Right ventricle myocardium superior (tissue), 1 donor: ENCODE data around the gene SCN11A. TPM values are rescaled to one million over a fixed set of nuclear protein-coding genes. Genes with fewer than 3 reads are reported as not detected.
A peak's percentile ranks its signal among the peaks of the same experiment; 100 is the strongest.

Experiments used
- ATAC-seq: fragments of 200-7000 bp; cut with Tn5 transposase; one replicate; pipeline ENCODE4 v1.9.1; 2020; ENCODE audit warnings: mild to moderate bottlenecking; ENCODE audit not compliant: poor library complexity
- DNase-seq: peaks from one replicate; pipeline ENCODE4 v3.0.0-alpha.2; 2020
- intact Hi-C: fragments of 100-400 bp; cut with DNase I; formaldehyde crosslinking; loops from one replicate; pipeline ENCODE4 v1.11.2; 2022
- long read RNA-seq: library from polyadenylated mRNA; unstranded; transcript quantifications from one replicate; pipeline ENCODE4 v2.0.0, GENCODE V29; 2021
- total RNA-seq: library from RNA; stranded (reverse); fragmentation: NEBNext Ultra II Directional; extraction: Animal tissue kit (Norgen Biotek cat#: 25700); gene quantifications from one replicate; pipeline ENCODE4 v1.2.1, GENCODE V29; 2021
- donor health status: DM: no; HTN: yes; CAD: no; lungs with severe emphysema.

The SCN11A gene
- 0.05 TPM for total RNA-seq
- long read RNA-seq, result 0 reads

- ATAC-seq, result peak; percentile 99
- peak; percentile 96 for DNase-seq
- intact Hi-C loops, result no loop called here
These were observed at the start of gene SCN11A, which contains the start of gene WDR48 for GRCh38 chr3:39051649-39052561. Gene SCN11A (minus strand): TSS chr3:39051944. CDS start chr3:38950362, 101,582 bp downstream. Gene WDR48 (plus strand): TSS chr3:39052016. CDS start chr3:39052026, 10 bp downstream.

- intact Hi-C loops, result no loop called here
- ATAC-seq (peak; percentile 53), DNase-seq (no peak)
These were observed 49.4 kb upstream of the SCN11A start for GRCh38 chr3:39101022-39101689.

- DNase-seq (no peak), ATAC-seq (no peak)
- intact Hi-C loops, result no loop called here
These were observed 48.7 kb upstream of the SCN11A start for GRCh38 chr3:39100500-39100886.

GRCh38 chr3:39099738-39100499 is 48.2 kb upstream of the SCN11A start:
- DNase-seq (no peak), ATAC-seq (no peak)
- intact Hi-C loops, result no loop called here

GRCh38 chr3:39099242-39099641 is 47.5 kb upstream of the SCN11A start:
- no peak for DNase-seq
- intact Hi-C loops, result no loop called here
- no peak for ATAC-seq

GRCh38 chr3:39098473-39099000 is 46.8 kb upstream of the SCN11A start:
- intact Hi-C loops, result no loop called here
- ATAC-seq, result no peak
- no peak for DNase-seq

GRCh38 chr3:39097716-39098472 is 46.1 kb upstream of the SCN11A start:
- intact Hi-C loops, result no loop called here
- no peak for ATAC-seq

GRCh38 chr3:39096775-39097174 is 45.0 kb upstream of the SCN11A start:
- ATAC-seq (peak; percentile 65), DNase-seq (no peak)
- intact Hi-C loops, result no loop called here

More at GRCh38 chr3:39097716-39098472, 46.1 kb upstream of the SCN11A start:
- DNase-seq, result no peak

- intact Hi-C loops, result no loop called here
- DNase-seq, result no peak
These were observed 44.0 kb upstream of the SCN11A start for GRCh38 chr3:39095778-39096177.

GRCh38 chr3:39094851-39095677 is 43.3 kb upstream of the SCN11A start:
- intact Hi-C loops, result no loop called here
- DNase-seq (no peak), ATAC-seq (no peak)

More at GRCh38 chr3:39095778-39096177, 44.0 kb upstream of the SCN11A start:
- ATAC-seq, result no peak

GRCh38 chr3:39090922-39091321 is 39.2 kb upstream of the SCN11A start:
- DNase-seq (no peak), ATAC-seq (no peak)

GRCh38 chr3:39088889-39089288 is 37.1 kb upstream of the SCN11A start:
- intact Hi-C loops, result no loop called here
- ATAC-seq (no peak), DNase-seq (no peak)

More at GRCh38 chr3:39090922-39091321, 39.2 kb upstream of the SCN11A start:
- intact Hi-C loops, result no loop called here

- no peak for DNase-seq
- no peak for ATAC-seq
- intact Hi-C loops, result no loop called here
These were observed 36.7 kb upstream of the SCN11A start for GRCh38 chr3:39088456-39088855.

- no peak for ATAC-seq
- intact Hi-C loops, result no loop called here
- no peak for DNase-seq
These were observed 34.4 kb upstream of the SCN11A start for GRCh38 chr3:39086144-39086543.

GRCh38 chr3:39082666-39083313 is 31.0 kb upstream of the SCN11A start:
- DNase-seq (no peak), ATAC-seq (no peak)
- intact Hi-C loops, result no loop called here

- ATAC-seq, result no peak
- no peak for DNase-seq
- intact Hi-C loops, result no loop called here
These were observed 28.3 kb upstream of the SCN11A start for GRCh38 chr3:39080026-39080425.

GRCh38 chr3:39079530-39079929 is 27.8 kb upstream of the SCN11A start:
- intact Hi-C loops, result no loop called here
- no peak for DNase-seq
- no peak for ATAC-seq
